DMS79 treated with DMSO at 0.1 percent for 48 hours (cell line): ENCODE measurements around the gene ELFN1.

Experiments
- DNase-seq: peaks from one replicate; lab custom pipeline; 2025; lab: John Stamatoyannopoulos, UW

Gene ELFN1

GRCh38 chr7:1743481-1744230 is 73.6 kb downstream of the ELFN1 start:
- DNase-seq, result no peak

GRCh38 chr7:1744296-1745017 is 74.4 kb downstream of the ELFN1 start:
- DNase-seq, result no peak

- DNase-seq, result no peak
These were observed 75.0 kb downstream of the ELFN1 start for GRCh38 chr7:1745018-1745532.

- DNase-seq, result no peak
These were observed 75.8 kb downstream of the ELFN1 start for GRCh38 chr7:1745576-1746490.

GRCh38 chr7:1746491-1746975 is 76.5 kb downstream of the ELFN1 start:
- DNase-seq, result no peak

GRCh38 chr7:1747004-1747801 is 77.1 kb downstream of the ELFN1 start:
- no peak for DNase-seq

GRCh38 chr7:1748076-1748838 is 78.2 kb downstream of the ELFN1 start:
- no peak for DNase-seq

- DNase-seq, result no peak
These were observed 78.7 kb downstream of the ELFN1 start for GRCh38 chr7:1748839-1749173.

GRCh38 chr7:1749351-1749863 is 79.3 kb downstream of the ELFN1 start:
- DNase-seq, result no peak

- DNase-seq, result no peak
These were observed 79.9 kb downstream of the ELFN1 start for GRCh38 chr7:1749864-1750466.

- DNase-seq, result no peak
These were observed 80.5 kb downstream of the ELFN1 start for GRCh38 chr7:1750541-1751021.

- no peak for DNase-seq
These were observed 82.0 kb downstream of the ELFN1 start for GRCh38 chr7:1752111-1752510.

GRCh38 chr7:1752771-1753563 is 82.9 kb downstream of the ELFN1 start:
- no peak for DNase-seq

- DNase-seq, result no peak
These were observed 83.4 kb downstream of the ELFN1 start for GRCh38 chr7:1753564-1753867.

GRCh38 chr7:1754345-1754908 is 84.3 kb downstream of the ELFN1 start:
- DNase-seq, result no peak

GRCh38 chr7:1755783-1756625 is 85.9 kb downstream of the ELFN1 start:
- no peak for DNase-seq

- DNase-seq, result no peak
These were observed 87.5 kb downstream of the ELFN1 start for GRCh38 chr7:1757601-1758000.
